Thyroid gland (tissue), 4 donors: ENCODE data around the gene SORD. TPM values are rescaled to one million over a fixed set of nuclear protein-coding genes. Genes with fewer than 3 reads are reported as not detected.

Experiments used
- DNase-seq, 2 donors: peaks; one replicate each; pipeline ENCODE4 v3.0.0-alpha.2; 2019
- H3K27ac ChIP-seq, 3 donors: fragments of 200-600 bp; sonication (generic); 1 replicate in 2 of 3; 2 replicates in 1 of 3; pipeline ENCODE4 v1.5.1; 2016 to 2019; ENCODE audit warnings: mild to moderate bottlenecking in 1 of 3, moderate library complexity in 1 of 3
- H3K27me3 ChIP-seq: fragments of 200-600 bp; sonication (generic); one replicate; pipeline ENCODE4 v1.5.1; 2019
- H3K36me3 ChIP-seq, 2 donors: fragments of 200-600 bp; sonication (generic); one replicate each; pipeline ENCODE4 v1.5.1; 2016 to 2019
- H3K4me1 ChIP-seq, 2 donors: fragments of 200-600 bp; sonication (generic); one replicate each; pipeline ENCODE4 v1.5.1; 2017 to 2019
- H3K4me3 ChIP-seq, 3 donors: fragments of 200-600 bp; sonication (generic); replicated peaks in 1 of 3; 1 replicate in 2 of 3; 2 replicates in 1 of 3; pipeline ENCODE4 v1.5.1; 2016; ENCODE audit warnings: mild to moderate bottlenecking in 1 of 3
- H3K9me3 ChIP-seq: fragments of 200-600 bp; sonication (generic); one replicate; pipeline ENCODE4 v1.5.1; 2017
- POLR2A ChIP-seq, 2 donors: fragments of 450-650 bp; IDR thresholded peaks; one replicate each; pipeline ENCODE4 v1.6.1; 2017; ENCODE audit warnings: antibody characterized with exemption in 2 of 2, mild to moderate bottlenecking in 2 of 2, moderate library complexity in 1 of 2
- WGBS, 2 donors: methylation state at CpG; one replicate each; pipeline ENCODE4 v1.1.5; 2017; 5-methylcytosine and 5-hydroxymethylcytosine counted together
- intact Hi-C: fragments of 100-400 bp; cut with DNase I; formaldehyde crosslinking; loops from one replicate; pipeline ENCODE4 v1.15.1; 2023
- total RNA-seq, 4 donors: library from RNA; depleted of rRNA; stranded (reverse); fragments of >200 nt; gene quantifications; one replicate each; pipeline ENCODE4 v1.2.3, GENCODE V29; 2016
- TF ChIP-seq, protein P1 (sequence below), 6 experiments: fragments of 200-600 bp in 3 of 6; fragments of 450-650 bp in 3 of 6; sonication (generic) in 3 of 6; IDR thresholded peaks; one replicate each; pipeline ENCODE4 v1.5.1; 2016 to 2019; ENCODE audit warnings: antibody characterized with exemption in 6 of 6, mild to moderate bottlenecking in 2 of 6, inconsistent platforms in 1 of 6, moderate library complexity in 1 of 6

The SORD gene
- total RNA-seq, 4 donors from 2014 or later = 241 to 831 (median 477) TPM

- Histone ChIP-seq H3K27ac (peak overlapping the region in 2 of 3 donors; percentile 30 to 35), H3K4me3 (peak overlapping the region; percentile 4 to 46 (median 40)), H3K4me1 (peaks cover 16 to 42% of the 10 kb centered on the region in 2 donors), H3K36me3 (no peaks in the 10 kb centered on the region), H3K9me3 (no peaks in the 10 kb centered on the region), H3K27me3 (no peaks in the 10 kb centered on the region)
- TF ChIP-seq POLR2A (IDR thresholded peaks at IDR 0.05) = no peak
- WGBS, 2 donors = 14 to 21% methylated on average over 9 to 13 of the region's 13 CpGs
- DNase-seq = peak in 1 of 2 donors; percentile 44
- intact Hi-C loops = loop anchor here (10.0 kb wide), 1 partner anchor 77 kb away; no protein-coding TSS in a partner anchor
Observed at GRCh38 chr15:45112143-45112590, 89.2 kb downstream of the SORD start.

DNA sequence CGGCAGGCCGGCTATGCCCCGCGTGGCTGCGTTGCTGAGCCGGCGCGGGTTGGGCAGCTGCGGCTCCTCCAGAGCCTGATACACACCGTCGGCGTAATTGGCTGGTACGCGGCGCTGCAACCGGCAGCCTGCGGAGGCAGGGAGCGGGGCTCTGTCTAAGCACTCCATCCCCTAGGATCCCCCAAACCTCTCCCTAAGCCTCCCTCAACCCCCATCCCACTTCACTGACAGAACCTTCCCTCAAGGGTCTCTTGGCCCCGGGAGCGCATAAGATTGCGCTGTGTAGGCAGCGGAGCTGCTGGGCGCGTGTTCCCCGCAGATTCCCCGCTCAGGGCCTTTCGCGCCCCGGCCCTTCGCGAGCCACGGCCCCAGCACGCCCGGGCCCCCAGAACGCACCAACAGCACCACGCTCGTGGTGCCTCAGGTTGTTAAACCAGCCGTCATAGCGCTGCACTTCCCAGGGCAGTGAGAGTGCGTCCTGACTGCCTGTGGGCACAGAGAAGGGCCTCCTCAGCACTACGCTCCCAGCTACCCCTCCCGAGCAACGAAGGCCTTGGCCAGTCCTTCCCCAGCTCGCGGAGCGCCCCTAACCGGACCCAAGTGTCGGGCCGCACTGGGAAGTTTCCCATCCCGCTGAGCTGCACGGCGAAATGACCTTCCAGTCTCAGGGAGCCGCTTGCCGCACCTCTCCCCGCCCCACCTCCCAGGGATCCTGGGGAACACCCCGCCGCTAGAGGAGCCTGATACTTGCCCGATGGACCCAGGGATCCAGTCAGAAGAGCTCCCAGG, 89.8 kb downstream of the SORD start:
- DNase-seq = peak; percentile 44 to 48
- Histone ChIP-seq H3K9me3 (no peaks in the 10 kb centered on the region), H3K27me3 (no peaks in the 10 kb centered on the region), H3K27ac (peak overlapping the region in 1 of 3 donors; percentile 30), H3K36me3 (no peaks in the 10 kb centered on the region), H3K4me3 (peak overlapping the region; percentile 4 to 46 (median 40)), H3K4me1 (peaks cover 21 to 47% of the 10 kb centered on the region in 2 donors)
- WGBS, 2 donors = 2 to 3% methylated on average over 29 to 39 of the region's 58 CpGs
- TF ChIP-seq POLR2A (IDR thresholded peaks at IDR 0.05) = no peak
- intact Hi-C loops = loop anchor here (10.0 kb wide), 1 partner anchor 78 kb away; no protein-coding TSS in a partner anchor

GRCh38 chr15:45113380-45113990, 90.5 kb downstream of the SORD start:
- intact Hi-C loops = loop anchor here (10.0 kb wide), 1 partner anchor 79 kb away; no protein-coding TSS in a partner anchor
- no peaks in the 10 kb centered on the region for H3K36me3 ChIP-seq
- peak overlapping the region in 1 of 3 donors; percentile 61 for H3K27ac ChIP-seq
- no peak for TF ChIP-seq POLR2A (IDR thresholded peaks at IDR 0.05)
- TF ChIP-seq, protein P1, sequence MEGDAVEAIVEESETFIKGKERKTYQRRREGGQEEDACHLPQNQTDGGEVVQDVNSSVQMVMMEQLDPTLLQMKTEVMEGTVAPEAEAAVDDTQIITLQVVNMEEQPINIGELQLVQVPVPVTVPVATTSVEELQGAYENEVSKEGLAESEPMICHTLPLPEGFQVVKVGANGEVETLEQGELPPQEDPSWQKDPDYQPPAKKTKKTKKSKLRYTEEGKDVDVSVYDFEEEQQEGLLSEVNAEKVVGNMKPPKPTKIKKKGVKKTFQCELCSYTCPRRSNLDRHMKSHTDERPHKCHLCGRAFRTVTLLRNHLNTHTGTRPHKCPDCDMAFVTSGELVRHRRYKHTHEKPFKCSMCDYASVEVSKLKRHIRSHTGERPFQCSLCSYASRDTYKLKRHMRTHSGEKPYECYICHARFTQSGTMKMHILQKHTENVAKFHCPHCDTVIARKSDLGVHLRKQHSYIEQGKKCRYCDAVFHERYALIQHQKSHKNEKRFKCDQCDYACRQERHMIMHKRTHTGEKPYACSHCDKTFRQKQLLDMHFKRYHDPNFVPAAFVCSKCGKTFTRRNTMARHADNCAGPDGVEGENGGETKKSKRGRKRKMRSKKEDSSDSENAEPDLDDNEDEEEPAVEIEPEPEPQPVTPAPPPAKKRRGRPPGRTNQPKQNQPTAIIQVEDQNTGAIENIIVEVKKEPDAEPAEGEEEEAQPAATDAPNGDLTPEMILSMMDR (IDR thresholded peaks at IDR 0.05) = peak in 1 of 6 experiments; percentile 8
- peak overlapping the region; percentile 4 to 46 (median 40) for H3K4me3 ChIP-seq
- peak; percentile 28 to 45 for DNase-seq
- H3K27me3 ChIP-seq = no peaks in the 10 kb centered on the region
- H3K4me1 ChIP-seq = peaks cover 22 to 49% of the 10 kb centered on the region in 2 donors
- no peaks in the 10 kb centered on the region for H3K9me3 ChIP-seq
- WGBS, 2 donors = 3 to 4% methylated on average over 8 to 13 of the region's 14 CpGs

- H3K27me3 ChIP-seq = no peaks in the 10 kb centered on the region
- TF ChIP-seq, protein P1 (IDR thresholded peaks at IDR 0.05) = no peak
- peak in 1 of 2 donors; percentile 86 for TF ChIP-seq POLR2A (IDR thresholded peaks at IDR 0.05)
- peaks cover 22 to 49% of the 10 kb centered on the region in 2 donors for H3K4me1 ChIP-seq
- intact Hi-C loops = loop anchor here (10.0 kb wide), 1 partner anchor 79 kb away; no protein-coding TSS in a partner anchor
- WGBS, 2 donors = 1% methylated on average over 23 to 34 of the region's 42 CpGs
- no peaks in the 10 kb centered on the region for H3K9me3 ChIP-seq
- H3K27ac ChIP-seq = peak within 1 kb of the TSS; percentile 46 to 61 (median 48)
- peak within 1 kb of the TSS; percentile 4 to 46 (median 40) for H3K4me3 ChIP-seq
- no peaks in the 10 kb centered on the region for H3K36me3 ChIP-seq
- DNase-seq = peak; percentile 92
Observed at GRCh38 chr15:45114076-45114750, 91.2 kb downstream of the SORD start, which contains the start of the genes DUOX2 and DUOXA2. TSS of gene DUOX2 (minus strand) at chr15:45114172. CDS start at chr15:45113411, 761 bp downstream. TSS of gene DUOXA2 (plus strand) at chr15:45114326. CDS start at chr15:45114606, 280 bp downstream.

DNA sequence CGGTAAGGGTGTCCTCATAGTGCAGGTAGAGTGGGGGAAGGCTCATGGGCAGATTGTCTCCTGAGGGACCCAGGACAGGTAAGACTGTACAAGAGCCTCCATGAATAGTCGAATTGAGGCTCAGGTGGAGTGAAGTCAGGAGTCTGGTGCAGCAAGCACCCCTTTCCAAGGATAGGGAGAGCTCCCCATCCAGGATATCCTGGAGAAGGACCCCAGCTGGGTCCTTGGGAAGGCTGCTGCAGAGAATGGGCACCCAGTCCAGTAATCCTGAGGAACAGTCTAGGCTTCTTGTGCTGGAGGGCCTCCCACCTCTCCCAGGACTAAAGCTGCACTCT, 91.7 kb downstream of the SORD start:
- WGBS, 2 donors = 0 to 17% methylated on average over 2 of the region's 2 CpGs
- H3K9me3 ChIP-seq = no peaks in the 10 kb centered on the region
- no peaks in the 10 kb centered on the region for H3K36me3 ChIP-seq
- intact Hi-C loops = loop anchor here (10.0 kb wide), 1 partner anchor 80 kb away; no protein-coding TSS in a partner anchor
- TF ChIP-seq POLR2A (IDR thresholded peaks at IDR 0.05) = no peak
- TF ChIP-seq, protein P1 (IDR thresholded peaks at IDR 0.05) = no peak
- no peak for DNase-seq
- no peaks in the 10 kb centered on the region for H3K27me3 ChIP-seq
- peaks cover 22 to 49% of the 10 kb centered on the region in 2 donors for H3K4me1 ChIP-seq
- peak overlapping the region; percentile 2 to 46 (median 18) for H3K4me3 ChIP-seq
- peak overlapping the region; percentile 46 to 61 (median 48) for H3K27ac ChIP-seq
